BLaER1 (cell line): ENCODE results near the gene CYREN.
A peak's percentile ranks its signal among the peaks of the same experiment; 100 is the strongest.
"Not testable (repeated sequence)": the region's sequence is repeated elsewhere in the genome, so short reads cannot be mapped to it uniquely, and the experiment has no call there.

Experiments used
- H3K27ac ChIP-seq: shearing (Covaris generic); formaldehyde crosslinking; 2 replicates; pipeline ENCODE4 v1.8.1; 2022
- H3K27me3 ChIP-seq: shearing (Covaris generic); formaldehyde crosslinking; 2 replicates; pipeline ENCODE4 v1.8.1; 2022
- H3K36me3 ChIP-seq: shearing (Covaris generic); formaldehyde crosslinking; 2 replicates; pipeline ENCODE4 v1.8.1; 2022
- H3K4me1 ChIP-seq: shearing (Covaris generic); formaldehyde crosslinking; 2 replicates; pipeline ENCODE4 v1.8.1; 2022
- H3K4me2 ChIP-seq: shearing (Covaris generic); formaldehyde crosslinking; 2 replicates; pipeline ENCODE4 v1.8.1; 2022
- H3K4me3 ChIP-seq: shearing (Covaris generic); formaldehyde crosslinking; 2 replicates; pipeline ENCODE4 v1.8.1; 2022
- H3K9ac ChIP-seq: shearing (Covaris generic); formaldehyde crosslinking; 2 replicates; pipeline ENCODE4 v1.8.1; 2022
- H3K9me3 ChIP-seq: shearing (Covaris generic); formaldehyde crosslinking; 2 replicates; pipeline ENCODE4 v1.8.1; 2022
- H4K20me1 ChIP-seq: shearing (Covaris generic); formaldehyde crosslinking; 2 replicates; pipeline ENCODE4 v1.8.1; 2022
- Cebpa-rat ChIP-seq: shearing (Covaris generic); IDR thresholded peaks from 2 replicates; pipeline ENCODE4 v1.8.1; 2022

The CYREN gene, protein sequence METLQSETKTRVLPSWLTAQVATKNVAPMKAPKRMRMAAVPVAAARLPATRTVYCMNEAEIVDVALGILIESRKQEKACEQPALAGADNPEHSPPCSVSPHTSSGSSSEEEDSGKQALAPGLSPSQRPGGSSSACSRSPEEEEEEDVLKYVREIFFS

DNA sequence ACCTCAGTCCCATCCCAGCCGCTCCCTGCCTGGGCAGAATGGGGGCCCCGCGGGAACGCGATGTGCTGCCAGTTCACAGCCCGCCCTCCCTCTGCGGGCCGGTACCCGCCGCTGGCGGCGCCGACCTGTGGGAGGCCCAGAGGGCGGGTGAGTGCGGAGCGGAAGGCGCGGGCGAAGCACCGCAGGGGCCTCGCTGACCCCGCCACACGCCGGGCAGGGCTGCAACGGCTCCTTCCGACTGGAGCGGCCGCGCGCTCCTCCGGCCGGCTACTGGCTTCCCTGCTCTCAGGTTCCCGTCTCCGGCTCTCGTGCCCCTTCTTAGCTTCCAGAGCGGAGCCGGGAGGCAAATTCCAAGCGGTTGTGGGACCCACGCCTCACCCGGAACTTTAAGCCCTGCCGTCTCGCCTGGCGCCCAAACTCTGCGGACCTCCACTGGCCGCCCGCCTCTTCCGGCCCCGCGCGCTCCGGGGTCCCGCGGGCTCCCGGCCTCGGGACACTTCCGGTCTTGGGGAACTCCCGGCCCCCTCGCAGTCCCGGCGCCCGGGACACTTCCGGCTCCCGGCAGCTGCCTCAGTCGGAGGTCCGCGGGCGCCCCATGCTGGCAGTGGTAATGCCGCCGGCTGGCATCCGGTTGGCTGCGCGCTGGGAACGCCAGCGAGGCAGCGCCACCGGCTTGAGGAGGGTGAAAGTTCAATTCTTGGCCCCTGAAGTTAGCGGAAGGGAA, at the start of gene CYREN:
Gene CYREN, minus strand, starts transcription at position 434 of the 724 bp plus-strand sequence. CDS start 1,785 bp downstream, outside the sequence.
- TF ChIP-seq Cebpa-rat = no peak
- Histone ChIP-seq H3K4me2 (peak within 1 kb of the TSS; percentile 91), H3K36me3 (peaks cover 35% of the 10 kb centered on the region), H3K4me1 (peaks cover 37% of the 10 kb centered on the region), H3K9me3 (no peaks in the 10 kb centered on the region), H3K27me3 (no peaks in the 10 kb centered on the region), H3K9ac (peak within 1 kb of the TSS; percentile 97), H3K27ac (peak within 1 kb of the TSS; percentile 98), H3K4me3 (peak within 1 kb of the TSS; percentile 86), H4K20me1 (no peaks in the 10 kb centered on the region)

DNA sequence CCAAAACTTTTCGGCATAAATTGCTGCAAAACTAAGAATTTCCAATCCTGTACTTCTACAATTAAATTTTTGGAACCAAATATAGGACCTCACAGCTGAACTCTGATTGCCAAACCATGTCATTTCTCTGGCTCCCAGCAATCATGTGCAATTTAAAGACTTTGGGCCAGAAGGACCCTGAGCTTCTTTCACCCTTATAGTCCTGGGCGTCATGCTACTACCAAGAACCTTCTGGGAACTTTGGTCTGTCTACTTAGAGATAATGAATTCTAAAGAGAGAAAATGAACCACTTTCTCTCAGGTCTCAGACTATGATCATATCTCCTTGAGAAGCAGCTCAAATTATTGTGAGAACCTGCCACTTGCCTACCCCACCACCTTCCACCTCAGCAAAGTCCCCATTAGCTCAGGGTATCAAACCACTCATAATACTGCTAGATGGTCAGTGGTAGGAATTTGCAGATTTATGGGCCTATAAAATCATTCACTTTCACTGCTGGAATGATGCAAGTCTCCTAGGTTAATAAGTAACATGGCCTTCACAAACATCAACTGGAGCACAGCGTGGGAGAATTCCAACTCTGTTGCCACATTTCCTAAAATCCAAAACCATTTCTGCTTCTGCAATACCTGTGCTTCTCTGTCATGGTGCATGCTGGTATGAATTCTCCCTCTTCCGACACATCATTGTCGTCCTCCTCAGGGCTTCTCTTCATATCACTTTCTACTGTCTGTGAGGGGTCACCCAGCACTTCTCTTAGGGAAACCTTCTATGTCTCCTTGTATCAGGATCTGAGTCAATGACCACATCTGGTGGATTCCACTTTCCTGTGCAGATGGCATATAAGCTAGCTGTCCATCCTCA, 47.4 kb upstream of the CYREN start:
- Histone ChIP-seq H3K4me3 (no peak overlapping the region), H3K27me3 (no peaks in the 10 kb centered on the region), H3K9ac (no peak overlapping the region), H3K27ac (no peak overlapping the region), H3K36me3 (no peaks in the 10 kb centered on the region), H3K4me2 (no peak overlapping the region), H3K9me3 (peaks cover 22% of the 10 kb centered on the region), H3K4me1 (no peaks in the 10 kb centered on the region), H4K20me1 (no peaks in the 10 kb centered on the region)
- no peak for TF ChIP-seq Cebpa-rat

DNA sequence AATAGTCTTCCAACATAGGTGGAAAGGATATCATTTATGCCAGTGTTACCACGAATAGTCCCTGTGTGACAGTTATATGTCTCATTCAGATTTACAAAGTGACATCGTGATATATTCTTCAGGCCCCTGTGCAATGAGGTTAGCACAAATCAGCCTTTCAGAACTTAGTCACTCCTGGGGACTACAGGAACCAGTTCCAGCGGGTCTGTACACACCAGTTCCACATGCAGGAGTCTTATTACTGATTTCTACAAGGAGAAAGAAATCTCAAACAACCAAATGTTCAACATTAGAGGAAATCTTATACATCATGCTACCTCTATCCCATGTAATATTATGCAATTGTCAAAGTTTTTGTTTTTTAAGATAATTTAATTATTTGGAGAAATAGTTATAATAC, 45.2 kb upstream of the CYREN start:
- H3K4me3 ChIP-seq = no peak overlapping the region
- no peak overlapping the region for H3K27ac ChIP-seq

DNA sequence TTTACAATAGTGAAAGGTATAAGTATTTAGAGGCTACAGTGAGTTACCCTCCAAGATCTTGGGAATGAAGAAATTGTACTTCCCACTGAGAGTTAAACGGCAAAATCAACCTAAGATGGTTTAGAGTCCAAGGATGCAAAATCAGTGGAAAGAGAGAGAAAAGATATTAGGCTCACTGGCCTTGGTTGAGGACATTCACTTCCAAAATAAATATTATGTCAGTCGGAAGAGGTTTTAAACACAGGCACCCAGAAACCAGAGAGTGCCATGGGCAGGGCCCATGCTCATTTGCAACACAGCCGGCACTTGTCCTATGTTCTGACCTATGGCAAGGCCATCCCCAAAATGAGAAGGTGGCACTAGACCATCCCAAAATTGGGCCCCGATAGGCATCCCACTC, 44.7 kb upstream of the CYREN start:
- no peak for TF ChIP-seq Cebpa-rat
- H3K9ac ChIP-seq = no peak overlapping the region
- no peak overlapping the region for H3K4me2 ChIP-seq
- H3K4me3 ChIP-seq = no peak overlapping the region
- no peaks in the 10 kb centered on the region for H4K20me1 ChIP-seq
- no peaks in the 10 kb centered on the region for H3K27me3 ChIP-seq
- 0 out of 2 replicates have a peak, but pooled peaks cover under 1% of the 10 kb centered on the region for H3K9me3 ChIP-seq
- H3K36me3 ChIP-seq = no peaks in the 10 kb centered on the region
- no peak overlapping the region for H3K27ac ChIP-seq
- peaks cover 5% of the 10 kb centered on the region for H3K4me1 ChIP-seq

More for the DNA sequence above, 45.2 kb upstream of the CYREN start:
- Histone ChIP-seq H4K20me1 (no peaks in the 10 kb centered on the region), H3K27me3 (no peaks in the 10 kb centered on the region), H3K4me2 (no peak overlapping the region), H3K9ac (no peak overlapping the region), H3K9me3 (peaks cover 6% of the 10 kb centered on the region), H3K36me3 (no peaks in the 10 kb centered on the region), H3K4me1 (no peaks in the 10 kb centered on the region)
- TF ChIP-seq Cebpa-rat = no peak

DNA sequence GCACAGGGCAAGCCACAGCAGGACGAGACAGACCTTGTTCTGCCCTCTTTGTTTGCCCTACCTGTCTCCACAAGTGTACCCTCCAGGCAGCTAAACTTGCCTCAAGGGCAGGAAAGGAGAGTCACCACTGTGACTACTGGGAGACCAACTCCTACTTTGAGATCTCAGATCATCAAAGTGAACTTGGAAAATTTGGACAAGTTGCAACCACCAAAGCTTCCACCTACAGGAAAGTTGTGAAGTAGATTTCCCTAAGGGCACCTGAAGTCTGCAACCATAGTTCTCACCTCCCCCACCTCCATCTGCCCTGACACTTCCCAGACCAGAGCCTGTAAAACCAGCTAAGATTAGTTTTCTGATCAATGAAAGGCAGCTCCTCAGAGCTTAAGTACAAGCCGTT, 43.3 kb upstream of the CYREN start:
- Histone ChIP-seq H3K36me3 (no peaks in the 10 kb centered on the region), H3K4me1 (peaks cover 18% of the 10 kb centered on the region), H4K20me1 (no peaks in the 10 kb centered on the region), H3K9me3 (no peaks in the 10 kb centered on the region), H3K4me2 (no peak overlapping the region), H3K9ac (no peak overlapping the region), H3K27me3 (no peaks in the 10 kb centered on the region), H3K4me3 (no peak overlapping the region), H3K27ac (no peak overlapping the region)
- no peak for TF ChIP-seq Cebpa-rat

DNA sequence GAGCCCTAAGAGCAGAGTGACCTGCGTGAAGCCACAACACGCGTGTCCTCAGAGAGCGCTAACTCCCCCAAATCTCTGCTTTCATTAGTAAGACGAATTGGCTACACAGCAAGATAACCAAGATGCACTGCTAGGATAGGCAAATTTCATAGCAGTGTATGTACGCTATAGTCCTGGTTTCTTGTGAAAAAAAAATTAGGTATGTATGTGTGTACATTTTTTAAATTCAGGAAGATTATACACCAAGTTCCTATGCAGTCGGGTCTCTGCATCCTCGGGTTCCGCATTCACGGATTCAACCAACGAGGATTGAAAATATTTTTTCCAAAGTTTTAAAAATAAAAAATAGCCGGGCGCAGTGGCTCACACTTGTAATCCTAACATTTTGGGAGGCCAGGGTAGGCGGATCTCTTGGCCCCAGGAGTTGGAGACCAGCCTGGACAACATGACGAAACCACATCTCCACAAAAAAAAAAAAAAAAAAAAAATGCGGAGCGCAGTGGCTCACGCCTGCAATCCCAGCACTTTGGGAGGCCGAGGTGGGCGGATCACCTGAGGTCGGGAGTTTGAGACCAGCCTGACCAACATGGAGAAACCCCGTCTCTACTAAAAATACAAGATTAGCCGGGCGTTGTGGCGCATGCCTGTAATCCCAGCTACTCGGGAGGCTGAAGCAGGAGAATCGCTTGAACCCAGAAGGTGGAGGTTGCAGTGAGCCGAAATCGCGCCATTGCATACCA, 41.6 kb upstream of the CYREN start:
- peak overlapping the region; percentile 80 for H3K4me2 ChIP-seq
- H3K4me3 ChIP-seq = peak overlapping the region; percentile 83
- H3K36me3 ChIP-seq, H3K27me3 ChIP-seq, H3K9me3 ChIP-seq, H4K20me1 ChIP-seq: not testable (repeated sequence)
- peak overlapping the region; percentile 78 for H3K9ac ChIP-seq
- peaks cover 36% of the 10 kb centered on the region for H3K4me1 ChIP-seq
- peak overlapping the region; percentile 63; the same call in 1 of the 2 replicates for H3K27ac ChIP-seq

DNA sequence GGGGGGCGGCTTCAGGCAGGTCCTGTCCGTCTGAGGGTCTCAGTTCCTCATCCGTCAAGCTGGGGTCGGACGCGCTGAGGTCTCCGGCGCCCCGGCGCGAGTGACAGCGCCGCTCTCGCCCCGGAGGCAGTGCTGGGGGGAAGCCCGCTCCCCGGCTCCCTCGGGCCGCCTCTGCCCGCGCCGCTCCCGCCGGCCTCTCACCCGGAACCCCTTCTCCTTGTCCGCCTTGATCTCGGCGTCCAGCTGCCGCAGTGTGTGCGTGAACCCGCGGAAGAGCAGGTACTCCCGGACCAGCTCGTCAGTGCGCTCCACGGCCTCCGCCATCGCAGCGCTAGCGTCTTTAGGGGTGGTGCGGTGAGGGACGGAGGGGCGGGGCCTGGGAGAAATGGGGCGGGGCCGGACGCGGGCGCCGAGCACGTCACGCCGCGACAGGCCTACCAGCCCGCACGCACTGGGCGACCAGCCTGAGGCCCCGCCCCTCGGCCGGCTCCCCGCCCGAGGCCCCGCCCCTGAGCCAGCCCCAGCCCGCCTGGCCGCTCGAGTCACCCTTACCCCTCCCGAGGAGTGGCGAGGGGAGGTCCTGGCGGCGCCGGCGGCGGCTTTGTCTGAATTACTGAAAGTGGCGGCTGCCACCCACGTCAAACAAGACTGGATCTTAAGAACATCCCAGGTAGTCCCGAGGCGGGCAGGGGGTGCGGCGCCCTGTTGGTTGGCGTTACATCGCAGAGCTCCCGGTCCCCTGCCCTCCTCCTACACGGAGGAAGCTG, 40.9 kb upstream of the CYREN start, which contains the start of gene WDR91:
Gene WDR91, minus strand, starts transcription at position 348 of the 767 bp plus-strand sequence. Its CDS starts 24 bp downstream, at position 324.
- no peak for TF ChIP-seq Cebpa-rat
- Histone ChIP-seq H4K20me1 (no peaks in the 10 kb centered on the region), H3K4me1 (peaks cover 43% of the 10 kb centered on the region), H3K36me3 (no peaks in the 10 kb centered on the region), H3K9me3 (no peaks in the 10 kb centered on the region), H3K4me3 (peak within 1 kb of the TSS; percentile 83), H3K27ac (peak within 1 kb of the TSS; percentile 87), H3K27me3 (no peaks in the 10 kb centered on the region), H3K4me2 (peak within 1 kb of the TSS; percentile 80), H3K9ac (peak within 1 kb of the TSS; percentile 88)

DNA sequence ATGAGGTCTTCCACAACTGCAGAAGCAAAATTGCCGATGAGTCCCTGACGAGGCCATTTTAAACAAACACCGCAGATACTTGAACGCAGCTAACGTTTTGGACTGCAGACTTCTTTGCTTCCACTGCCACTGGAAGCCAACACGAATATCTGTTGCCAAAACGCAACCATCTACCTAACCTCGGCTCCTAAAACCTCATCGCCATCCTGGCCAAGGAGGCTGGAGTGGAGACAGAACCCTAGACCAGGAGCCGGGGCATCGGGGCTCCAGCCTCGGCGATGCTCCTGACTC, 40.3 kb upstream of the CYREN start:
- H3K4me1 ChIP-seq = peaks cover 48% of the 10 kb centered on the region
- peak overlapping the region; percentile 88 for H3K9ac ChIP-seq
- no peak for TF ChIP-seq Cebpa-rat
- H3K36me3 ChIP-seq = no peaks in the 10 kb centered on the region
- H3K27ac ChIP-seq = peak overlapping the region; percentile 87
- H3K9me3 ChIP-seq = no peaks in the 10 kb centered on the region
- H3K4me2 ChIP-seq = peak overlapping the region; percentile 78
- H3K4me3 ChIP-seq = peak overlapping the region; percentile 83
- no peaks in the 10 kb centered on the region for H3K27me3 ChIP-seq
- no peaks in the 10 kb centered on the region for H4K20me1 ChIP-seq
